HG03039 (cell line): ENCODE measurements around the gene CCBE1.

Source experiments
- ATAC-seq: cut with Tn5 transposase; IDR thresholded peaks from one replicate; pipeline ENCODE4 v1.9.1; 2021; ENCODE audit warnings: mild to moderate bottlenecking, moderate library complexity; ENCODE audit not compliant: unreplicated experiment

CCBE1 gene

DNA sequence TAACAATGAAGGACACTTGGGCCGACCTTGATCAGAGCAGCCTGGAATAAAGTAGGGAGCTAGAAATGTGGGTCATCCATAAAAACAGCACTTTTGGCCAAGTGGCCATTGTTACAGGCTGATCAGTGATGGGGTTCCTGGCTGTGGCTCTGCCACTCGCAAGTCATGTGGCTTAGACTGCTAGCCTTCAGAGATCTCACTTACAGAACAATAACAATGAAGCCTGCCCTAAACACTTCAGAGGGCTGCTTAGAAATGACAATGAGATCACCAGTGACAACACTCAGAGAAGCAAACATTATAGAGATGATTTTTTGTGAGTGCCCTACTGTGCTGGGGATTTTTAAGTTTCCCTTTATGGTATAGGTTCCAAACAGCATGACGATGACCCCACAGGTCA is 230.2 kb downstream of the CCBE1 start:
- ATAC-seq = no peak

DNA sequence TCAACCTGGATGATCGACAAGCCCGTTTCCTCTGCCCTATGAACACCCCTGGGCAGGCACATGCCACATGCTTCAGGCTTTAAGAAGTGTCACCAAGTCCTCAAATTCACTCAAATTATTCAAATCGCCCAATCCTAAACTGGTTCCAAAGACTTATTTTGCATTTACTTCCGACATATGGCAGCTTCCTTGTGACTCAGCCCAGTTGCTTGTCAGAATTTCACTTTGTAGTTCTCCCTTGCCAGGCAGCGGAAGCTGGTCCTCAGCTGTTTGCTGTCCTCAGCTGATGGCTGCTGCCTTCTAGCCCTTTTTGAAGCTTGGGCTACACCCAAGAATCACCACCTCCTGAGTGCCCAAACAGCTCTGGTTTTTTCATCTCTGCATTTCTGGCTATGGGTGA is 232.7 kb downstream of the CCBE1 start:
- ATAC-seq = no peak

DNA sequence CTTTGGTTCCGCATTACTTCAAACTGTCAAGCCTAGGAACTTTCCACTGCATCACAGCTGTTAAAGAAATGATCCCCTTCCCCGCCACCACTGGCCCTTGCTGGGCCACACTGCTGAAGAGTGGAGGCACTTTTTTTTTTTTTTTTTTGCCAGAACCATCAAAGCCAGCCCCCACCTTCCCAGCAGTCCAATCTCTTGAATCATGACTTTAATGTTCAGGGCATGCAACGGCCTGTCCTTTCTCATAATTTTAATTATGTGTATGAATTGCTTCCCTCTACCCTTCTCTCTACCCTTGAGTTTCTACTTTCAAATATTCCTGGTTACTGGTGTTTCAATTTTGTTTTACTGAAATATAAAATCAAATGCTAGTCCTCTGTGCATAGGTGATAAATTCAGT is 236.1 kb downstream of the CCBE1 start:
- no peak for ATAC-seq

DNA sequence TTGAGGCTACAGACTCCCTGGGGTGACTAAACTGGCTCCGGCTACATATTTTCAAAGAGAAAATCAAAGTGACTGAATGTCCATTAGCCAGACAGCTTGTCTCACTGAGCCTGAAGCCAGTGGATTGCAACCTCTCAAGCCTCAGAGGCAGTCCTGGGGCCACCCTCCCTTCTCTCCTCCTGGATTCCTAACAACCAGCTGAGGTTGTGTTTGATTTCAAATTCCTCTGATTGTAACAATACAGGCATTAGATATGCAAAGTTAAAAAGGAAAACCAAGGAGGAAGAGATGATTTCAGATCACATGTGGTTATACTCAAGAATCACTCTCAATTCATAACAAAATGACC is 237.2 kb downstream of the CCBE1 start:
- no peak for ATAC-seq

DNA sequence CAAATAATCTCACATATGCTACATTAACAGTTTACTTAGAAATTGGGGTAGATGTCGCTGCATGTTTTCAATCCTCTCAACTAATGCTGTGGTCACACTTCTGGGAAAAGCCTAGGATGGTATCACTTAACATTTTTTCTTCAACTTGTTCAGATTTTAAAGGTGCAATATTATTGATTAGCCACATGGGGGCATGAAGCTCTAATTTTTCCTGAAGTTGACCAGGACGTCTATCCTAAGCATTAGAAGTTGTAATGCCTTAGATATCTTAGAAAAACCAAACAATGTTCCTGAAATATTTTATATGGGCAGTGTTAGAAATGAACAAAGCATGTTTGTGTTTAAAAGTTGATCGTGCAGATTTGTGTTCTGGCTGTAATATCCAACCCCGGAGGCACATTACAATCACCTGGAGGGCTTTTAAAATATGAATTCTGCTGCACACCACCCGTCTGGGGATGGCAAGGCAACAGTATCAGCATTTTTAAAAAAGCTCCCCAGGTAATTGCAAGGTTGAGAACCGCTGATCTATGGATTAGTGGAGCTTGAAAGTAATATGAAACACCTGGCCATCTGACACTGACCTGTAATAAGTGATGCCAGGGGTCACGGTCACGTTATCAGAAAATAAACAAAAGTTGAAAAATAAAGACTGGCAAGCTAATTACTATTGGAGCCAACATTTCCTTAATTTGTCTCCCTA is 237.7 kb downstream of the CCBE1 start:
- ATAC-seq = no peak

DNA sequence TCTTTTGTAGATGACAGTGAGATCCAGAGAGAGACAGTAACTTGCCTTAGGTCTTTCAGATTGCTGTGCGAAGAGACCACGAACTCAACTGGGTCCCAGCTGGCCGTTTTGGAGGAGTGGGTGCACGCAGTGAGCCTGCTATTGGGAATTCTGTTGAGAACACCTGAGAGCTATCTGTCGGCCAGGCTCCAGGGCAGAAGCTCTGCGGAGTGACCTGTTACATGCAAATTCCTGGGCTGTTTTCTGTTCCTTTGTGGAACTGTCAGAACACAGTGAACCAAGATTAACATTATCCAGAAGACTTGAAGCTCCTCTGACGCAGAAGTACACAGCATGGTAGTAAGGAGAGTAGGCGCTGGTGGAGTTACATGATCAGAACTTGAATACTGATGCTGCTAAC is 238.6 kb downstream of the CCBE1 start:
- no peak for ATAC-seq

DNA sequence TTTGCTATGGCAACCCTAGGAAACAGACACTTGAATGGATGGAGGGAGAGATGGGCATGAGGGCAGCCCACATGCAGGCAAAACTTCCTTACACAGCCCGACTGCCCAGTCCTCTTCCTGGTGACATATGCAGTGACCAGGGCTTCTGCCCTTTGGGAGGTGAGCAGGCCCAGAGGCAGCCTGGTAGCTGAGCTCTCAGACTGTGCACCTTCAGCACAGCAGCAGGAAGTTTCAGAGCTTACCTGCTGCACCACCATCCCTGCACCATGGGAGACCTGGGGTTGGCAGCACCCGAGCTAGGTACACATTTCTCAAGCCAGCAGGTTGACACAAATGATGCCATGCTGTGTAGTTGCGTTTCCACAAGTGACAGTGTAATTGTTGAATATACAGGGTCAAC is 240.6 kb downstream of the CCBE1 start:
- no peak for ATAC-seq

DNA sequence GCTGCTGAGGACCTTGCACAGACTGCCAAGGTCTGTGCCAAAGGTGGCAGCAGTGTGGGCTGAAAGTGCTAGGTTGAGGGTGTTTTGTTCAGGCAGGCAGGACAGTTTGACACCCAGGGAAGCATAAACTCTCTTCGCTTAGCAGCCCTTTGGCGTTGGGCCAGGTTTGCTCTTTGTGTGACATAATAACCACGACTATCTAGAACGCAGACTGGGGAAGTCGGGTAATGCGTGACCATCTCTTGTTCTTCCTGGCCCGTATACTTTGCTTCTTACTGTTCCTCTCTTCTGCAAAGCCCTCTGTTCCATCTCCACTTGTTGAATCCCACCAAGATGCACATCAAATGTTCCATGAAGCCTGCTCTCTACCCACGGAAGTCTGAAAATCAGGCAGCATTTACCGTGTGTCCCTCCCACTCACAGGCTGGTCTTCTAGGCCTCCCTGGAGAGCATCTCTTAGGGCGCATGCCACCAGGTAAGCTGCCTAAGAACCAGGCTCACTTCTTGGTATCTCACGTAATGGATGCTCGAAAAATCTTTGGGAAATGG is 241.4 kb downstream of the CCBE1 start:
- ATAC-seq = no peak

DNA sequence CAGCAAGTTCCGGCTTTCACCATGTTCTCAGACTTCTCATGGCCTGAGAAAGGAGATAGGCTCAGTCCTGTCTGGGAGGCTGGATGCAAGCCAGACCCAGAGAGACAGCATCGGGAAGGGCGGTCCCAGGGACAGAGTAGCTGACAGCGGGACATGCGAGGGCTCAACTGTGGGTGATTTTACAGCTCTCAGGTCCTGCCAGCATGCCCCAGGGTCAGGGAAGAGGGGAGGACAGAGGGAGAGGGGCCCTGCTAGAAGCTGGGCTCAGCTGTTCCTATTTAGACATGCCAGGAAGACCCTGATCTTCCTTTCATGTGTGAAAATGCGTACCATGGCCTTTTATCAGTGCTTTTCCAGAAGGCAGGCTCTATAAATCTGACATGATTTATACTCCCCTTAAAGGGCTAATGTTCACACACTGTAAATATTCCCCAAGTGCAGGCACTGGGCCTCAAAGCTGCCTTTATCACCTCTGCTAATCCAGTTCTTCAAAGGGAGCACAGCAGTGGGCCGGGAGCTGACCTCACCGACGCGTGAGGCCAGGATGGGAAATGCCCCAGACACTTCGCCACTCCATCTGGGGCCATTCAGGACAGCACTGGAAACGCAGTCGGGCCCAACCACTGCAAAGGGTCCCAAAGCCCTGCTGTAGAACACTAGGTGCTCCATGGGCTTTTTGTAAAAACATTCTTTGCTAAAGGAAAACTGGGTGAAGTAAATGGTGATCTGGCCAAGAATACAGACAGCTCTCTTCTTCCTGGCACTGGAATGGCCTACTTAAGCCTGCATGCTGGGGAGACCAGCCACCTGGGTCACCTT is 242.1 kb downstream of the CCBE1 start:
- ATAC-seq = no peak

DNA sequence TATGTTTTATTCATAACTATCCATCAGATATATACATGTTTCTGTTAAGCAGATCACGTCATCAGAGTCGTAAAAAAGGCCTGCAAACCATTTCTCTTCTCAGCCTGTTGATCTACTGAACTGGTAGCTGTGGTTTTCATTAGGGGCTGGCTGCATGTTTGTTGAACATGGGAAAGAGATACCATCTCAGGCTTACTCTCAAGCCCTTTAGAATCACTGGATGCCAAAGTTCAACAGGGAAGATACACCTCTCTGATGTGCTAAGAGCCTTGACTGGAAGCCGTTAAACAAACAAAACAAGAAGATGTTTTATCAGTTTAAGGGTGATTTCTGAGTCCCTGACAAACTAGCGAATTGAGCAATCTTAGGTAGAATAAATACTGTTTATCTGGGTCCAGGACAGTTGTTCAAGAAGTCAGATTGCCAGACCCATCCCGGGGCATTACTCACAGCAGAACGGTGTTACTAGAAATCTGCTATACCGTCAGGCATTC is 243.7 kb downstream of the CCBE1 start:
- ATAC-seq = no peak

DNA sequence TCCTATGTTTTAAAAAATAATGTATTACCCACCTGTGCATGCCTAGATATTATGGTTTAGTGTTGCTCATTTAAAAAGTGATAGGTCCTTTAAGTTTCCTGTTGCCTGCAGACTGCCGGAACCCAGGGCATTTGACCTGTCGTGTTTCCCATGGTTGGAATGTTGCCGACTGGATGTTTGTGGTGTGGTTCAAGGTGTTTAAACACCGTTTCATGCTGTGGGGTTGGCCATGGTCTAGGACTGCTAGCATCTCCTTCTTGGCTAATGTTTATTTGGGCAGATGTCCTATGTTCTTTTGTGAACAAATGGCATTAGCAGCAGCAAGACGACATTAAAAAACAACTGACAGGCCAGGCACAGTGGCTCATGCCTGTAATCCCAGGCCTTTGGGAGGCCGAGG is 245.3 kb downstream of the CCBE1 start:
- ATAC-seq = no peak

DNA sequence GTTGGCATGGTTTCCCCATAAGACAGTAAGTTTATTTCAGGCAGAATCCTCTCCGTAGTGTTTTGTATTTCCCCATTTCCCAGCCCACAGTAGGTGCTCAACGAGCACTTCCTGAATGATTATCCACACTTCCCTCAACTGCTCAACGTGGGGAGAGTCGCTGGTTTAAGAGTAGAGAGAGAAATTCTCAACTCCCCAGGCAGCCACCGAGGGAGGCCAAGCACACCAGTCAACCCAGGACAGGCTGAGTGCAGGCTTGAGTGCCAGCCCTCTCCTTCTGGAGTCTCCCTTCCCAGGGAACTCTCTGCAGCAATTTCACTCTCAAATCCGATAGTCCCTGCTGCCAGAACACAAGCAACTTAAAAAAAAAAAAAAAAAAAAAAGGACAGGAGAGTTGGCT is 246.2 kb downstream of the CCBE1 start:
- no peak for ATAC-seq

DNA sequence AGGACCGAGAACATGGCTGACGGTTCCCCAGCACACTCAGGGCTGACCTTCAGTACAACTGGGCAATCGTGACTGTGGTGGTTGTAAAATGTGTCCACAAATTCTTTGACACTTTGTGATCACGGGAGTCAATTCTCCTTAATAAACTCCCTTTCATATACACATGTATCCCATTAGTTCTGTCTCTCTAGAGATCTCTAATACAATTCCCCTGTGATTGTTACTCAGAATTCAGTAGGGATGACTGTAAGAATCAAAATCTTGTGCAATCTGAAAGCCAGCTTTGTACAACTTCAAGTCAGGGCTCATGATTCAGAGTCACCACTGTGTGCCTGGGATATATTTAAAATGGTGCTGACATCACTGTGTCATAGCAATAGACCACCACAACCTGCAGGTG is 248.7 kb downstream of the CCBE1 start:
- ATAC-seq = no peak

DNA sequence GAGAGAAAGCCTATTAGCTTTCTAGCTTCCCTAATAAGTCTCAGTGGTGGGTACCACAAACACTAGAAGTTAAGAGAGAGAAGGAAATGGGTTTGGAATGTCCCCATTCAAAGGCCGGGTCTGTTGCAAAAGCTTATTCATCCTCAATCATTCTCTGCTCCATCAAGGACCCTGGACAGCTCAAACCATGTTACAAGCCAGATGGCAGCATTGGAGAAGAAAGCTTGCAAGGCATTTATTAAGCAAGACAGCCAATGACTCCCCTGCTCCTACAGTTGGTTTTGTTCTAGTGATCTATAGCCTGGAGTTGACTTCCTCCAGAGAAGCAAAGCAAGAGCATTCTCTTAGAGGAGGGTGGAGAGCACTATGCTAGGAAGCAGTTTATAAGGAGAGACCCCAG is 251.2 kb downstream of the CCBE1 start:
- ATAC-seq = no peak

DNA sequence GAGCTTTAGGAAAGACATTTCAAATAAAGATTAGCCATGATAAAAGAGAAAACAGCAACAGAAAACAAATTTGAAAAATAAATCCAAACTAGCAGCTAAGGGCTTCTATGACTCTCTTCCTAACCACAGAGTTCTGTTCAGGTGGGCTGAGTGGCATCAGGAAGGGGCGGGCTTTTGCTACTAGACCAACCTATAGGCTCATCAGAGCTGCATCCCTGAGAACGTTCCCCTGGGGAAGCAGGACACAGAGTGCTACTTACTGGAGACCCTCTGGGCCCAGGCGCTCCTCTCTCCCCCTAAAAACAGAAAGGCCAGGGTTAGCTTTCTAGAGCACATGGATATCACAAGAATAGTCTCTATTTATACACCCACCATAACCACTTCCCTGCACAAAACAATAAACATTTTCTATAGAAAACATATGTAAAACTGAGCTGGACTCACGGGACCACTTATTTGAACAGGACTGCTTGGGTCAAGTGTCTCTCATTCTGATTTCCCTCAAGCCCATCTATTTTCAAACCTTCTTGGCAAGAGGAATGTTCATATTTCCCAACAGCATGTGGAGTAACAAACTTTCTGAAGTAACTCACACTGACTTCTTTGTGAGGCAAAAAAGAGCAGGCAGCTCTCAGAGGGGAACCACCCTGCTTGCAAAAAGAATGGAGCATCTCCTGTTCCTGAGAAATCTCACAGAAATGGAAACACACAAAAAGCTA is 259.2 kb downstream of the CCBE1 start:
- ATAC-seq = no peak

DNA sequence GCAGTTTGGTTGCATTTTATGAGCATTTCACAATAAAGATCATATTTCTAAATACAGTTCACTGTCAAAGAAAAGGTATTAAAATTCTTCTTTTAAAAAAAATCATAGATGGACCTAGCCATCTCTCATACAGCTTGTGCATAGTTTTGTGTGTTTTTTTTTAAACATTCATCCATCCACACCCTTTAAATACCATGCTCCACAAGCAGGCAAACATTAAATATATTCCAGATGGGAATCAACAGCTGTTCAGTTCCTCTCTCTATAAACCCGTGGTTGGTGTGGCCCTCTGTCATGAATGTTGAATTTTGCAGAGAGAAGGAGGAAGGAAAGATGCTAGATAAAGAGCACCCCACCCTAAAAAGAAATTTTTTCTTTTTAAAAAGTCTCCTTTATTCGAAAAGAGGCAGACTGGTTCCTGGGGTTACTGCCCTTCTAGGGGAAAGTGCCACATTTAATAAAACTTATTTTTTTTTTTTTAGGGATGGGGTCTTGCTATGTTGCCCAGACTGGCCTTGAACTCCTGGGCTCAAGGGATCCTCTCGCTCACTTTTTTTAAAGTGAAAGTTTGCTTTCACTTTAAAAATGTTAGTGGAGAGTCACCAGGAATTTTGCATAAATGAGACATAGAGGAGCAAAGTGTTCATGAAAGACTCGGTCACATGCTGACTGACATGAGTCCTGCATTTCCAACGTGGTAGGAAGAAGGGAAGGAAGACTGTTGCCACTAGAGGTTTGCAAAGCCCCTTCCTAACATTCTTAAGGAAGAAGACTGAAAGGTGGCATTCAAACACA is 264.2 kb downstream of the CCBE1 start:
- no peak for ATAC-seq

DNA sequence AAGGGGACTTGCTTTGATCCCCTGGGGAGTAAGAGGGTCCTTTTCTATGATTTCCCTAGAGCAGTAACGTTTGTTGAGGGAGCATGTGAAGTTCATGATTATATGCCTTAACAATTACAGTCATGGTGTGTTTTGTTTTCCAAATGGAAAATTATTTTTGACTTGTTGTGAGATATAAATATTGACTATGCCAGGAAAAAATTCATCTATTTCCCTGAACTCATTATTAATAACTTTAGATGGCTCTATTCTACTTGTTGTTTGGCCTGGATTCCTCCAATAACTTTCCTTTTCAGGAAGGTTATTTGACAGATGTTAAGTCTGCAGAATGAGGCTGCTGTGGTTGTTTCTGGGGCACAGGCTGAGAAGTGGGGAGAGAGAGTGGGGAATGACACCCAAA is 266.1 kb downstream of the CCBE1 start:
- no peak for ATAC-seq

DNA sequence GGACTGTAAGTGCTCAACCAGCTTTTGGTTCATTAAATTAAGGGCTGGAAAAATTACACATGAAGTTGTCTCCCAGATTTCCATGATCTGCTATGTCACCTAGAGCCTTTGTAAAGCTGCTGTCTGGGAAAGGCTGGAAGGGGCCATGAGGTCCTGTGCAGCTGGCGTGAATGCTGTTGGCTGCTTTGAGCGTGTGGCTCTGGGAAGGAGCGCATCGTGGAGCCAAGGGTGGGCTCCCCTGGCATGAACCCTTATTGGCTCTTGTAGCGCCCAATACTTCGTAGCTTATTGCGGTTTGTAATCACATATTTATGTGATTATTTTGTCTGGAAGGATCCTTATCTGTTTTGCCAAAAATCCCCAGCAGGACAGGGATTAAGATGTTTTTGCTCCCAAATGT is 267.6 kb downstream of the CCBE1 start:
- ATAC-seq = no peak

DNA sequence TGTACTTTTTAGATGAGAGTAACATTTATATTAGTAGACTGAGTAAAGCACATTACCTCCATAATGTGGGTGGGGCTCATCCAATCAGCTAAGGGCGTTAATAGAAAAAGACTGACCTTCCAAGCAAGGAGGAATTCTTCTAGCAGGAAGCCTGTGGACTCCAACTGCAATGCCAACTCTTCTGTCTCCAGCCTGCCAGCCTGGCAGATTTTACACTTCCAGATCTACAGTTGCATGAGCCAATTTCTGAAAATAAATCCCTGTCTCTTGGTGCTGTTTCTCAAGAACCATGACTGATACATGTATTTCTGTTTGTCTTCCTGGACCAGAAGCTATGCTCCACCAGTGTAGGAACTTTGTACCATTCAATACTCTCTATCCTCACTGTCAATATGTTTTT is 269.2 kb downstream of the CCBE1 start:
- no peak for ATAC-seq

DNA sequence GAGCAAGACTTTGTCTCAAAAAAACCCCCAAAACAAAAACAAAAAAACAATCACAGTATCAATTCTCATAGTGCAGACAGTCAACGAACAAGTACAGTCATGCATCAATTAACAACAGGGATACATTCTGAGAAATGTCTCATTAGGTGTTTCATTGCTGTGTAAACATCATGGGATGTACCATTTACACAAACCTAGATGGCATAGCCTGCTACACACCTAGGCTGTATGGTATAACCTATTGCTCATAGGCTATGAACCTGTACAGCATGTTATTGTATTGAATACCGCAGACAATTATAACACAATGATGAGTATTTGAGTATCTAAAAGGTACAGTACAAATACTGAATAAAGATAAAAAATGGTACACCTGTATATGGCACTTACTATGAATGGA is 270.4 kb downstream of the CCBE1 start:
- no peak for ATAC-seq

DNA sequence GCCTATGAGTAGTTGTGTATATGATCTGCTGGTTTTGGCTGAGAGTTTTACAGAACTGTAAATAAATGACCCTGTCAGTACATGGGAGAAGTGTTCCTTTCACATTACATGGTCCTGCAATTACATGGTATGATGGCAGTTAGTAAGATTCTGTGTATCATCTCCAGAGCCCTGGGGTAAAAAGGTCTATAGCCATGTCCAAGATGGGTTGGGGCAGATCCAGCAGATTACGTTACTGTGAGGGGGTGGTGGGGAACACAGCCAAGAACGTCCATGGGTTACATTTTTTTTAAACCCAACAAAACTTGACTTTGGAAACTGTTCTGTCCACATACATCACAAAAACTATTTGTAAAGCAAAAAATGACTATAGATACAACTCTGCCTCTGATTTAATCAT is 274.0 kb downstream of the CCBE1 start:
- no peak for ATAC-seq
